ENCODE data around the gene NAB1.
"Not testable (repeated sequence)": the region's sequence is repeated elsewhere in the genome, so short reads cannot be mapped to it uniquely, and the experiment has no call there.

The NAB1 gene
- 19.9 to 116 (median 34.5) reads per million in 18 experiments for total RNA-seq

- peak; percentile 59 to 77 for DNase-seq
These were observed at the start of gene NAB1 for GRCh38 chr2:190649035-190649797. Gene NAB1, plus strand, starts transcription at chr2:190649083. Its CDS starts 10,094 bp downstream, at chr2:190659177.

GRCh38 chr2:190599546-190600220 is 49.2 kb upstream of the NAB1 start:
- DNase-seq = no peak

GRCh38 chr2:190600293-190601103 is 48.4 kb upstream of the NAB1 start:
- DNase-seq = no peak

GRCh38 chr2:190603374-190603773 is 45.5 kb upstream of the NAB1 start:
- DNase-seq = no peak

GRCh38 chr2:190607014-190607597 is 41.8 kb upstream of the NAB1 start:
- DNase-seq = no peak

- no peak for DNase-seq
These were observed 41.1 kb upstream of the NAB1 start for GRCh38 chr2:190607657-190608357.

- not testable (repeated sequence) for DNase-seq
These were observed 40.0 kb upstream of the NAB1 start for GRCh38 chr2:190608863-190609262.

- not testable (repeated sequence) for DNase-seq
These were observed 39.5 kb upstream of the NAB1 start for GRCh38 chr2:190609397-190609796.

GRCh38 chr2:190610528-190610927 is 38.4 kb upstream of the NAB1 start:
- DNase-seq = not testable (repeated sequence)

GRCh38 chr2:190615555-190616200 is 33.2 kb upstream of the NAB1 start:
- no peak for DNase-seq

GRCh38 chr2:190618030-190618429 is 30.9 kb upstream of the NAB1 start:
- DNase-seq = no peak

GRCh38 chr2:190625691-190626090 is 23.2 kb upstream of the NAB1 start:
- DNase-seq = no peak

GRCh38 chr2:190626641-190627210 is 22.2 kb upstream of the NAB1 start:
- DNase-seq = peak; percentile 28 to 51

GRCh38 chr2:190627448-190628412 is 21.2 kb upstream of the NAB1 start:
- DNase-seq = peak; percentile 4 to 31

- no peak for DNase-seq
These were observed 20.1 kb upstream of the NAB1 start for GRCh38 chr2:190628591-190629319.

- no peak for DNase-seq
These were observed 14.5 kb upstream of the NAB1 start for GRCh38 chr2:190634381-190634780.

GRCh38 chr2:190635781-190636180 is 13.1 kb upstream of the NAB1 start:
- DNase-seq = no peak

- DNase-seq = peak; percentile 14 to 24
These were observed 12.5 kb upstream of the NAB1 start for GRCh38 chr2:190636361-190636760.

- peak in 1 of 2 donors; percentile 39 for DNase-seq
These were observed 11.6 kb upstream of the NAB1 start for GRCh38 chr2:190637281-190637734.
